ENCODE results near the gene NFASC. TPM values are rescaled to one million over a fixed set of nuclear protein-coding genes. Genes with fewer than 3 reads are reported as not detected.

Gene NFASC
- total and polyA plus RNA-seq, 2 donors (not counting 3 experiments of a cell fraction or from before 2014, with no cell fraction given): not detected

DNA sequence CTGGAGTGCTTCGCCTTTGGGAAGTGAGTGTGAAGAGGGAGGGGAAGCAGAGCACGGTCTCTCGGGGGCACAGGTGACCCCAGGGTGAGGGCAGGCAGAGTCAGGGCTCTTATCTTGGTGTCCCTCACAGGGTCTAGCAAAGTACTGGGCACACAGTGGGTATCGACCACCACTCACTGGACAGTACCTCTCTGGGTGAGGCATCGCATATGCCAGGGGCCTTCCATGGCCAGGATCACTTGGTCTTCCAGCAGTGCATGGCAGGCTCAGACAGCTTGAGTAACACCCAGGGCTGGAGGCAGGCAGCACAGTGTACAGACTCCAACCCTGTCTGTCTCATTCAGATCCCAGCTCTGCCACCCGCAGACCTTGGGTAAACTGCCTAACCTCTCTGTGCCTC is 189.0 kb downstream of the NFASC start:
- Histone ChIP-seq H3K27ac (ENCODE audit: insufficient read depth, low read depth, low read length) (no peak overlapping the region), H3K4me1 (ENCODE audit: control insufficient read depth, extremely low read depth, insufficient read depth, low read length) (no peaks in the 10 kb centered on the region), H3K27me3 (ENCODE audit: control insufficient read depth in 2 of 2, insufficient read depth in 2 of 2, low read length in 2 of 2) (peaks cover 0 to 2% of the 10 kb centered on the region in 2 experiments), H3K9ac (replicated peaks; ENCODE audit: extremely low read depth, insufficient read depth, low read length) (no peak overlapping the region), H3K4me2 (ENCODE audit: insufficient read depth, low read length) (no peak overlapping the region), H3K79me2 (ENCODE audit: control insufficient read depth, insufficient read depth, low read length) (no peaks in the 10 kb centered on the region), H3K9me3 (replicated peaks; ENCODE audit: control insufficient read depth, insufficient read depth, low read length) (no peaks in the 10 kb centered on the region), H3K36me3 (ENCODE audit: control insufficient read depth in 2 of 2, extremely low read depth in 1 of 2, insufficient read depth in 2 of 2, low read length in 2 of 2) (no peaks in the 10 kb centered on the region), H2AFZ (ENCODE audit: low read depth, low read length) (no peak overlapping the region), H4K20me1 (replicated peaks; ENCODE audit: control insufficient read depth, extremely low read depth, insufficient read depth, low read length) (no peaks in the 10 kb centered on the region), H3K9me1 (replicated peaks; ENCODE audit: control insufficient read depth, extremely low read depth, insufficient read depth, low read length) (no peaks in the 10 kb centered on the region), H3K4me3 (replicated peaks in 1 of 3; ENCODE audit: insufficient read depth in 1 of 3, low read depth in 1 of 3, low read length in 3 of 3) (no peak overlapping the region)
- no TSS peak for BruUV-seq (replicated peaks)
- POLR2A ChIA-PET: no interaction called here
- CTCF ChIA-PET: interaction anchor here (1.5 to 1.8 kb wide), 2 partner anchors 68 to 70 kb away, joined by 3 to 6 read pairs; no protein-coding TSS in a partner anchor
- intact Hi-C loops (cut with micrococcal nuclease) (loop anchor here (2.0 kb wide), 1 partner anchor 197 kb away; no protein-coding TSS in a partner anchor), dilution Hi-C loops (cut with MboI; ENCODE audit: extremely low pct_ligation_motif_present, low sequenced_read_pairs) (no loop called here)
- no peak for DNase-seq (ENCODE audit: low read depth, low spot score)
- TF ChIP-seq FOS (IDR thresholded peaks at IDR 0.05; ENCODE audit: borderline replicate concordance, insufficient read depth, low read length) (no peak), JUN (IDR thresholded peaks at IDR 0.05; ENCODE audit: borderline replicate concordance, insufficient read depth, insufficient read length, low read depth) (no peak), POLR2AphosphoS5 (IDR thresholded peaks at IDR 0.05; ENCODE audit: insufficient read depth, low read depth, low read length) (no peak), MYC (IDR thresholded peaks at IDR 0.05; ENCODE audit: low read depth, low read length) (no peak), MAX (IDR thresholded peaks at IDR 0.05; ENCODE audit: insufficient read depth, insufficient read length) (no peak), GATA2 (IDR thresholded peaks at IDR 0.05; ENCODE audit: insufficient read depth, insufficient read length, low read depth, low read length) (no peak), EZH2 (IDR thresholded peaks at IDR 0.05; ENCODE audit: borderline replicate concordance, low read depth, low read length, severe bottlenecking) (no peak), POLR2A (IDR thresholded peaks at IDR 0.05; ENCODE audit: low read depth, low read length) (no peak)
- TF ChIP-seq, protein P1, sequence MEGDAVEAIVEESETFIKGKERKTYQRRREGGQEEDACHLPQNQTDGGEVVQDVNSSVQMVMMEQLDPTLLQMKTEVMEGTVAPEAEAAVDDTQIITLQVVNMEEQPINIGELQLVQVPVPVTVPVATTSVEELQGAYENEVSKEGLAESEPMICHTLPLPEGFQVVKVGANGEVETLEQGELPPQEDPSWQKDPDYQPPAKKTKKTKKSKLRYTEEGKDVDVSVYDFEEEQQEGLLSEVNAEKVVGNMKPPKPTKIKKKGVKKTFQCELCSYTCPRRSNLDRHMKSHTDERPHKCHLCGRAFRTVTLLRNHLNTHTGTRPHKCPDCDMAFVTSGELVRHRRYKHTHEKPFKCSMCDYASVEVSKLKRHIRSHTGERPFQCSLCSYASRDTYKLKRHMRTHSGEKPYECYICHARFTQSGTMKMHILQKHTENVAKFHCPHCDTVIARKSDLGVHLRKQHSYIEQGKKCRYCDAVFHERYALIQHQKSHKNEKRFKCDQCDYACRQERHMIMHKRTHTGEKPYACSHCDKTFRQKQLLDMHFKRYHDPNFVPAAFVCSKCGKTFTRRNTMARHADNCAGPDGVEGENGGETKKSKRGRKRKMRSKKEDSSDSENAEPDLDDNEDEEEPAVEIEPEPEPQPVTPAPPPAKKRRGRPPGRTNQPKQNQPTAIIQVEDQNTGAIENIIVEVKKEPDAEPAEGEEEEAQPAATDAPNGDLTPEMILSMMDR (IDR thresholded peaks at IDR 0.05; ENCODE audit: extremely low read depth in 1 of 2, insufficient read depth in 1 of 2, low read depth in 1 of 2, low read length in 2 of 2): no peak
- FAIRE-seq: no peak
